ENCODE results near the gene TNFRSF19.

DNA sequence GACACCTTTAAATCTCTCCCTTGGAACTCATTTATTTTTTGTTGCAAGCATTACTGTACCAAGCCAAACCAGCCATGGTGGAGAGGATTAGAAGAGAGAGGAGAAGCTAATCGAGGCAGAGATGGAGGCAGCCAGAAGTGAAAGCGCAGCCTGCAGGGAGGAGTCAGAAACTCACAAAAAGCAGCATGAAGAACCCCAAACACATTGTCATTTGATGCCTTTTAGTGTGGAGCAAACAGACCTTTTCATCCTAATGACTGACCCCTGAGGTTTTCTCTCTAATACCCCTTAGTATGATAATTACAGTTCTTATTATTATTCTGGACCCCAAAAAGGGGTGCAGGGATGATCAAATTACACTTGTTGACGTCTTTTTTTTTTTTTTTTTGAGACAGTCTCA is 62.5 kb downstream of the TNFRSF19 start:
- TF ChIP-seq, protein P1, sequence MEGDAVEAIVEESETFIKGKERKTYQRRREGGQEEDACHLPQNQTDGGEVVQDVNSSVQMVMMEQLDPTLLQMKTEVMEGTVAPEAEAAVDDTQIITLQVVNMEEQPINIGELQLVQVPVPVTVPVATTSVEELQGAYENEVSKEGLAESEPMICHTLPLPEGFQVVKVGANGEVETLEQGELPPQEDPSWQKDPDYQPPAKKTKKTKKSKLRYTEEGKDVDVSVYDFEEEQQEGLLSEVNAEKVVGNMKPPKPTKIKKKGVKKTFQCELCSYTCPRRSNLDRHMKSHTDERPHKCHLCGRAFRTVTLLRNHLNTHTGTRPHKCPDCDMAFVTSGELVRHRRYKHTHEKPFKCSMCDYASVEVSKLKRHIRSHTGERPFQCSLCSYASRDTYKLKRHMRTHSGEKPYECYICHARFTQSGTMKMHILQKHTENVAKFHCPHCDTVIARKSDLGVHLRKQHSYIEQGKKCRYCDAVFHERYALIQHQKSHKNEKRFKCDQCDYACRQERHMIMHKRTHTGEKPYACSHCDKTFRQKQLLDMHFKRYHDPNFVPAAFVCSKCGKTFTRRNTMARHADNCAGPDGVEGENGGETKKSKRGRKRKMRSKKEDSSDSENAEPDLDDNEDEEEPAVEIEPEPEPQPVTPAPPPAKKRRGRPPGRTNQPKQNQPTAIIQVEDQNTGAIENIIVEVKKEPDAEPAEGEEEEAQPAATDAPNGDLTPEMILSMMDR (IDR thresholded peaks at IDR 0.05; ENCODE audit: low read depth, low read length, missing input control), result no peak
- no peak for TF ChIP-seq SP1 (IDR thresholded peaks at IDR 0.05)
- no peak for TF ChIP-seq TAF1 (conservative IDR thresholded peaks at IDR 0.05)
- TF ChIP-seq RXRA (IDR thresholded peaks at IDR 0.05), result no peak
- TF ChIP-seq JUND (IDR thresholded peaks at IDR 0.05), result no peak
- TF ChIP-seq FOXA1 (IDR thresholded peaks at IDR 0.05), result no peak
- TF ChIP-seq GABPA (IDR thresholded peaks at IDR 0.05 in 1 of 2, conservative IDR thresholded peaks at IDR 0.05 in 1 of 2), result no peak
- TF ChIP-seq, protein P2, sequence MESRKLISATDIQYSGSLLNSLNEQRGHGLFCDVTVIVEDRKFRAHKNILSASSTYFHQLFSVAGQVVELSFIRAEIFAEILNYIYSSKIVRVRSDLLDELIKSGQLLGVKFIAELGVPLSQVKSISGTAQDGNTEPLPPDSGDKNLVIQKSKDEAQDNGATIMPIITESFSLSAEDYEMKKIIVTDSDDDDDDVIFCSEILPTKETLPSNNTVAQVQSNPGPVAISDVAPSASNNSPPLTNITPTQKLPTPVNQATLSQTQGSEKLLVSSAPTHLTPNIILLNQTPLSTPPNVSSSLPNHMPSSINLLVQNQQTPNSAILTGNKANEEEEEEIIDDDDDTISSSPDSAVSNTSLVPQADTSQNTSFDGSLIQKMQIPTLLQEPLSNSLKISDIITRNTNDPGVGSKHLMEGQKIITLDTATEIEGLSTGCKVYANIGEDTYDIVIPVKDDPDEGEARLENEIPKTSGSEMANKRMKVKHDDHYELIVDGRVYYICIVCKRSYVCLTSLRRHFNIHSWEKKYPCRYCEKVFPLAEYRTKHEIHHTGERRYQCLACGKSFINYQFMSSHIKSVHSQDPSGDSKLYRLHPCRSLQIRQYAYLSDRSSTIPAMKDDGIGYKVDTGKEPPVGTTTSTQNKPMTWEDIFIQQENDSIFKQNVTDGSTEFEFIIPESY (IDR thresholded peaks at IDR 0.05), result no peak
- TF ChIP-seq, protein P3, sequence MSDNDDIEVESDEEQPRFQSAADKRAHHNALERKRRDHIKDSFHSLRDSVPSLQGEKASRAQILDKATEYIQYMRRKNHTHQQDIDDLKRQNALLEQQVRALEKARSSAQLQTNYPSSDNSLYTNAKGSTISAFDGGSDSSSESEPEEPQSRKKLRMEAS (IDR thresholded peaks at IDR 0.05), result no peak

Data from liver (tissue), 3 donors.